Parathyroid adenoma (tissue), 2 donors: ENCODE results near the gene ANKRD22.

Experiments
- H2AFZ ChIP-seq: fragments of 300-600 bp; sonication (generic); one replicate; pipeline ENCODE4 v1.7.0; 2017; ENCODE audit warnings: antibody characterized with exemption, mild to moderate bottlenecking
- H3K27ac ChIP-seq: fragments of 300-600 bp; sonication (generic); one replicate; pipeline ENCODE4 v1.7.0; 2017
- H3K27me3 ChIP-seq: fragments of 300-600 bp; sonication (generic); one replicate; pipeline ENCODE4 v1.7.0; 2017; ENCODE audit warnings: low read length; ENCODE audit not compliant: control insufficient read depth, insufficient read depth
- H3K36me3 ChIP-seq: fragments of 300-600 bp; sonication (generic); one replicate; pipeline ENCODE4 v1.7.0; 2017; ENCODE audit warnings: low read length; ENCODE audit not compliant: control insufficient read depth, insufficient read depth
- H3K4me1 ChIP-seq: fragments of 300-600 bp; sonication (generic); one replicate; pipeline ENCODE4 v1.7.0; 2017; ENCODE audit warnings: control low read depth
- H3K4me2 ChIP-seq: fragments of 300-600 bp; sonication (generic); one replicate; pipeline ENCODE4 v1.7.0; 2017; ENCODE audit warnings: low read length
- H3K4me3 ChIP-seq: fragments of 300-600 bp; sonication (generic); one replicate; pipeline ENCODE4 v1.7.0; 2017; ENCODE audit warnings: low read depth, low read length
- H3K79me2 ChIP-seq: fragments of 300-600 bp; sonication (generic); one replicate; pipeline ENCODE4 v1.7.0; 2017; ENCODE audit warnings: control low read depth
- H3K9ac ChIP-seq: fragments of 300-600 bp; sonication (generic); one replicate; pipeline ENCODE4 v1.7.0; 2017; ENCODE audit warnings: mild to moderate bottlenecking
- H3K9me3 ChIP-seq: fragments of 300-600 bp; sonication (generic); one replicate; pipeline ENCODE4 v1.7.0; 2017; ENCODE audit warnings: low read length; ENCODE audit not compliant: control insufficient read depth
- TF ChIP-seq, protein P1 (sequence below): fragments of 300-600 bp; sonication (generic); IDR thresholded peaks from one replicate; pipeline ENCODE4 v1.7.0; 2017; ENCODE audit warnings: antibody characterized with exemption, mild to moderate bottlenecking
- donor health status: primary hyperparathyroidism.

ANKRD22 gene

DNA sequence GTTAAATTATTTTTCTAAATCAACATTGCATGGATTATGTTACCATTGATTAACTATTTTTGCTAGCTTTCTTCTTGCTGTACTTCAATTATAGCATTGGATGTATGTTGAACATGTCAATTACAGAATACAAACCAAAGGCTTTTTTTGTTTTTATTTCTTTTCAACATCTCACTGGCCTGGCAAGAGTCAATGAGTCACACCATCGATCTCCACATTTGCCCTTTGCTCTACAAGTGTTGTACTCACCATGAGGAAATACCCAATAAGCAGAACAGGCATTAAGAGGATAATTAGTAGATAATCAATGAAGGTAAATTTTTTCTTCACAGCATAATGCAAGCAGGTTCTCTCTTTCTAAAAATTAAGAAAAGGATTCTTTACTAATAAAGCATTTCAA lies 23.3 kb downstream of the ANKRD22 start:
- H3K4me1 ChIP-seq: no peaks in the 10 kb centered on the region
- no peak overlapping the region for H3K27ac ChIP-seq
- TF ChIP-seq, protein P1, sequence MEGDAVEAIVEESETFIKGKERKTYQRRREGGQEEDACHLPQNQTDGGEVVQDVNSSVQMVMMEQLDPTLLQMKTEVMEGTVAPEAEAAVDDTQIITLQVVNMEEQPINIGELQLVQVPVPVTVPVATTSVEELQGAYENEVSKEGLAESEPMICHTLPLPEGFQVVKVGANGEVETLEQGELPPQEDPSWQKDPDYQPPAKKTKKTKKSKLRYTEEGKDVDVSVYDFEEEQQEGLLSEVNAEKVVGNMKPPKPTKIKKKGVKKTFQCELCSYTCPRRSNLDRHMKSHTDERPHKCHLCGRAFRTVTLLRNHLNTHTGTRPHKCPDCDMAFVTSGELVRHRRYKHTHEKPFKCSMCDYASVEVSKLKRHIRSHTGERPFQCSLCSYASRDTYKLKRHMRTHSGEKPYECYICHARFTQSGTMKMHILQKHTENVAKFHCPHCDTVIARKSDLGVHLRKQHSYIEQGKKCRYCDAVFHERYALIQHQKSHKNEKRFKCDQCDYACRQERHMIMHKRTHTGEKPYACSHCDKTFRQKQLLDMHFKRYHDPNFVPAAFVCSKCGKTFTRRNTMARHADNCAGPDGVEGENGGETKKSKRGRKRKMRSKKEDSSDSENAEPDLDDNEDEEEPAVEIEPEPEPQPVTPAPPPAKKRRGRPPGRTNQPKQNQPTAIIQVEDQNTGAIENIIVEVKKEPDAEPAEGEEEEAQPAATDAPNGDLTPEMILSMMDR: no peak
- H3K36me3 ChIP-seq: no peaks in the 10 kb centered on the region
- no peaks in the 10 kb centered on the region for H3K9me3 ChIP-seq
- no peaks in the 10 kb centered on the region for H3K27me3 ChIP-seq
- no peaks in the 10 kb centered on the region for H3K79me2 ChIP-seq
- no peak overlapping the region for H3K9ac ChIP-seq
- no peak overlapping the region for H3K4me3 ChIP-seq
- no peak overlapping the region for H3K4me2 ChIP-seq
- no peak overlapping the region for H2AFZ ChIP-seq

DNA sequence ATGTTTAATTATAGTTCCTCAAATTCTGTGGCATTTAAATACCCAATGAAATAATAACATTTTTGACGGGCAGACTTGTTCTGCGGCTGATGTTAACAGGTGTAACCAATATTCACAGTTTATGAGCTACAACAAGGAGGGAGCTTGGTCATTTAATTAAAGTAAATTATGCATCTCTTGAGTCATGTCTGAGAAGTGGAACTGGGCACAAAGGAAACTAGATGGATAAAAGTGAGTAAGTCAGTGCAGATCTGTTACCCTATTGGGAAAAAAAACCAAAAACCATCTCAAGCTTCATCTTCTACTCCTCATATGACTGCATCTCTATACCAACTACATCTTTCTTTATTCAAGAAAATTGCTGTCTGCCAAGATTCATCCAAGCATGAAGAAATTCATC lies 24.0 kb downstream of the ANKRD22 start:
- Histone ChIP-seq H3K79me2 (no peaks in the 10 kb centered on the region), H3K4me3 (no peak overlapping the region), H3K4me1 (no peaks in the 10 kb centered on the region), H3K36me3 (no peaks in the 10 kb centered on the region), H2AFZ (no peak overlapping the region), H3K4me2 (no peak overlapping the region), H3K9ac (no peak overlapping the region), H3K27me3 (no peaks in the 10 kb centered on the region), H3K9me3 (no peaks in the 10 kb centered on the region), H3K27ac (no peak overlapping the region)
- TF ChIP-seq, protein P1: no peak

DNA sequence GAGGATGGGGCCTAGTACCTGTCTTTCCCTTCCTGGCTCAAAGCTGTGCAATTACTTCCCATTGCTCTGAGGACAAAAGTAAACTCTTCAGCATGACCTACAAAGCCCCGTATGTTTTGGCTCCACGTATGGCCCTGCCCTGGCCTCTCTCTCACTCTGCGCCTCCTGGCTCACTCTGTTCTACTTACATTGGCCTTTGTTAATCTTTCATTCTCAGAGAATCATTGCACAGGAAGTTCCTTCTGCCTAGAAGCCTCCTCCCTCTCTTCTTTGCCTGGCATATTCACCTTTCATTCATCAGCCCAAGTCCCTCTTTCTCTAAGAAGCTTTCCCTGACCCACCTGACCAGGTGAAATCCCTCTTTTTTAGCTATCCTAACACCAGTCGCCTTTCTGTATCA lies 25.3 kb downstream of the ANKRD22 start:
- no peaks in the 10 kb centered on the region for H3K9me3 ChIP-seq
- no peak overlapping the region for H3K4me2 ChIP-seq
- H3K4me1 ChIP-seq: no peaks in the 10 kb centered on the region
- no peaks in the 10 kb centered on the region for H3K27me3 ChIP-seq
- H3K36me3 ChIP-seq: no peaks in the 10 kb centered on the region
- no peak overlapping the region for H3K4me3 ChIP-seq
- no peak overlapping the region for H3K9ac ChIP-seq
- no peak overlapping the region for H3K27ac ChIP-seq
- no peaks in the 10 kb centered on the region for H3K79me2 ChIP-seq
- TF ChIP-seq, protein P1: no peak
- H2AFZ ChIP-seq: no peak overlapping the region

DNA sequence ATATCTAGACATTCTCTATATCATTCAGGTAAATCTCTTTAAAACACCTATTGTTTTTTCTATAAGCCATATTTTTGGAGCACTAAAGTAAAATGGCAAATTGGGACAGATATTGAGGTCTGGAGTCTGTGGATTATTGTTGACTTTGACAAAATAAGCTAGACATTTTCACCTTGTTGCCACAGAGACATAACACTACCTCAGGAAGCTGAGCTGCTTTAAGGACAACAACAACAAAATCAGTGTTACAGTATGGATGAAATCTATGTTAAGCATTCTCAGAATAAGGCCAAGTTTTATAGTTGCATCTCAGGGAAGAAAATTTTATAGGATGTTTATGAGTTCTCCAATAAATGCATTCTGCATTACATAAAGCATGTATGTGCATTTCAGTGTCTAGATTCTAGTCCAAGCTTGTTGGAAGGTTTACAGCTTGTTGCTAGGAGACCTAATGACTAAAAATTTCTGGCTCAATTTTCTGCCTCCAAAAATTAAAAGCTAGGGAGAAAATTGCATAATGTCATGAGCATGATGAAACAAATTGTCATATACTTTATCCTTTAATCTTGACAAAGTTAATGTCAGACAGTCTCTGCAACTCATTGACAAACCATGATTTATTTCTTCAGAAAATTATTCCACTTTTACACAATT lies 30.8 kb downstream of the ANKRD22 start:
- no peak overlapping the region for H3K4me2 ChIP-seq
- no peak overlapping the region for H2AFZ ChIP-seq
- TF ChIP-seq, protein P1: no peak
- no peak overlapping the region for H3K27ac ChIP-seq
- H3K4me3 ChIP-seq: no peak overlapping the region
- no peaks in the 10 kb centered on the region for H3K9me3 ChIP-seq
- no peaks in the 10 kb centered on the region for H3K27me3 ChIP-seq
- H3K36me3 ChIP-seq: no peaks in the 10 kb centered on the region
- H3K4me1 ChIP-seq: no peaks in the 10 kb centered on the region
- H3K9ac ChIP-seq: no peak overlapping the region
- H3K79me2 ChIP-seq: no peaks in the 10 kb centered on the region

DNA sequence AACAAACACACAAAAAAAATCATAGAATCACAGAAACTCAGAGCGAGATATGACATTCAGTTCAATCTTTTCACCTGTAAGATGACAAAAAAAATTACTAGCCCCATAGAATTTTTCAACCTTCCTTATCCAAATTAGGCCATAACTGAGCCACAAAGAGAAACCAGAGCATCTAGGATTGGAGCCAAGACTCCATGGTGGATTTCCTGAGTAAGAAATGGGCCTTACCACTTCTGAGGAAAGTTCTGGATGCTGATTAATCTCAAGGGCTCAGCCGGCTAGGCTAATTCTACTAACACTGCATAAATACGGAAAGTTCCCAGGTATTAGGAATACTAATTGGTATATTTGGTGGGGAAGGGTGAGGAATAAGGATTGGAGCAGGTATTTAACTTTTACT lies 32.4 kb downstream of the ANKRD22 start:
- Histone ChIP-seq H3K79me2 (no peaks in the 10 kb centered on the region), H2AFZ (no peak overlapping the region), H3K36me3 (no peaks in the 10 kb centered on the region), H3K4me2 (no peak overlapping the region), H3K27ac (no peak overlapping the region), H3K4me1 (no peaks in the 10 kb centered on the region), H3K4me3 (no peak overlapping the region), H3K27me3 (no peaks in the 10 kb centered on the region), H3K9me3 (no peaks in the 10 kb centered on the region), H3K9ac (no peak overlapping the region)
- TF ChIP-seq, protein P1: no peak
